Measurements from ENCODE around the gene CTSC.

- TF ChIP-seq EZH2 (IDR thresholded peaks at IDR 0.05) (no peak), POLR2AphosphoS5 (IDR thresholded peaks at IDR 0.05; ENCODE audit: borderline replicate concordance, low read depth, low read length) (no peak), FOXP2 (optimal IDR thresholded peaks at IDR 0.05; ENCODE audit: control extremely low read depth, extremely low read length, insufficient read depth) (no peak)
These were observed 22.0 kb upstream of the CTSC start for GRCh38 chr11:88359541-88359940.
